ENCODE results near the gene TRPC4AP.

TRPC4AP gene

GRCh38 chr20:34970193-34970840 lies 122.3 kb downstream of the TRPC4AP start:
- no peaks in the 10 kb centered on the region for H3K36me3 ChIP-seq (ENCODE audit: control insufficient read depth, insufficient read depth, low read length)
- H3K27me3 ChIP-seq (ENCODE audit: control insufficient read depth, insufficient read depth, low read length): no peaks in the 10 kb centered on the region
- H3K4me3 ChIP-seq (ENCODE audit: low read length): no peak overlapping the region
- no peaks in the 10 kb centered on the region; the same call in 1 of the 2 replicates for H3K4me1 ChIP-seq (ENCODE audit: control insufficient read depth, insufficient read depth, low read length)
- H3K27ac ChIP-seq (ENCODE audit: low read length): no peak overlapping the region
- no CpG with 5 or more reads among the region's 7 CpGs for WGBS (ENCODE audit: insufficient coverage, insufficient read length)
- DNase-seq (ENCODE audit: low read depth, low spot score): no peak
- H3K9me3 ChIP-seq (ENCODE audit: control insufficient read depth, insufficient read depth, low read length): no peaks in the 10 kb centered on the region

GRCh38 chr20:34968042-34968775 lies 124.4 kb downstream of the TRPC4AP start:
- WGBS (ENCODE audit: insufficient coverage, insufficient read length): no CpG with 5 or more reads among the region's 7 CpGs

GRCh38 chr20:34967421-34967820 lies 125.2 kb downstream of the TRPC4AP start:
- no peak for DNase-seq (ENCODE audit: low read depth, low spot score)
- no CpG with 5 or more reads among the region's 5 CpGs for WGBS (ENCODE audit: insufficient coverage, insufficient read length)
- no peaks in the 10 kb centered on the region for H3K9me3 ChIP-seq (ENCODE audit: control insufficient read depth, insufficient read depth, low read length)
- H3K27me3 ChIP-seq (ENCODE audit: control insufficient read depth, insufficient read depth, low read length): no peaks in the 10 kb centered on the region
- no peaks in the 10 kb centered on the region for H3K36me3 ChIP-seq (ENCODE audit: control insufficient read depth, insufficient read depth, low read length)
- H3K4me3 ChIP-seq (ENCODE audit: low read length): no peak overlapping the region
- H3K4me1 ChIP-seq (ENCODE audit: control insufficient read depth, insufficient read depth, low read length): no peaks in the 10 kb centered on the region; the same call in 1 of the 2 replicates
- H3K27ac ChIP-seq (ENCODE audit: low read length): no peak overlapping the region

More at GRCh38 chr20:34968042-34968775, 124.4 kb downstream of the TRPC4AP start:
- no peak for DNase-seq (ENCODE audit: low read depth, low spot score)
- H3K9me3 ChIP-seq (ENCODE audit: control insufficient read depth, insufficient read depth, low read length): no peaks in the 10 kb centered on the region
- no peaks in the 10 kb centered on the region; the same call in 1 of the 2 replicates for H3K4me1 ChIP-seq (ENCODE audit: control insufficient read depth, insufficient read depth, low read length)
- no peak overlapping the region for H3K27ac ChIP-seq (ENCODE audit: low read length)
- no peaks in the 10 kb centered on the region for H3K27me3 ChIP-seq (ENCODE audit: control insufficient read depth, insufficient read depth, low read length)
- no peak overlapping the region for H3K4me3 ChIP-seq (ENCODE audit: low read length)
- no peaks in the 10 kb centered on the region for H3K36me3 ChIP-seq (ENCODE audit: control insufficient read depth, insufficient read depth, low read length)

- H3K4me1 ChIP-seq (ENCODE audit: control insufficient read depth, insufficient read depth, low read length): peaks cover 3% of the 10 kb centered on the region
- no peaks in the 10 kb centered on the region for H3K27me3 ChIP-seq (ENCODE audit: control insufficient read depth, insufficient read depth, low read length)
- WGBS (ENCODE audit: insufficient coverage, insufficient read length): no CpG with 5 or more reads among the region's 5 CpGs
- no peaks in the 10 kb centered on the region for H3K9me3 ChIP-seq (ENCODE audit: control insufficient read depth, insufficient read depth, low read length)
- H3K27ac ChIP-seq (ENCODE audit: low read length): no peak overlapping the region
- H3K4me3 ChIP-seq (ENCODE audit: low read length): no peak overlapping the region
- no peak for DNase-seq (ENCODE audit: low read depth, low spot score)
- H3K36me3 ChIP-seq (ENCODE audit: control insufficient read depth, insufficient read depth, low read length): no peaks in the 10 kb centered on the region
Observed at GRCh38 chr20:34965051-34965450, 127.6 kb downstream of the TRPC4AP start.

GRCh38 chr20:34964486-34964885 lies 128.1 kb downstream of the TRPC4AP start:
- no peaks in the 10 kb centered on the region for H3K9me3 ChIP-seq (ENCODE audit: control insufficient read depth, insufficient read depth, low read length)

GRCh38 chr20:34956751-34957472 lies 135.7 kb downstream of the TRPC4AP start:
- Histone ChIP-seq H3K27me3 (ENCODE audit: control insufficient read depth, insufficient read depth, low read length) (no peaks in the 10 kb centered on the region), H3K4me3 (ENCODE audit: low read length) (no peak overlapping the region), H3K27ac (ENCODE audit: low read length) (no peak overlapping the region), H3K9me3 (ENCODE audit: control insufficient read depth, insufficient read depth, low read length) (no peaks in the 10 kb centered on the region), H3K36me3 (ENCODE audit: control insufficient read depth, insufficient read depth, low read length) (no peaks in the 10 kb centered on the region), H3K4me1 (ENCODE audit: control insufficient read depth, insufficient read depth, low read length) (peaks cover 5% of the 10 kb centered on the region; the same call in 1 of the 2 replicates)
- WGBS (ENCODE audit: insufficient coverage, insufficient read length): no CpG with 5 or more reads among the region's 21 CpGs
- no peak for DNase-seq (ENCODE audit: low read depth, low spot score)

More at GRCh38 chr20:34964486-34964885, 128.1 kb downstream of the TRPC4AP start:
- DNase-seq (ENCODE audit: low read depth, low spot score): no peak
- H3K4me1 ChIP-seq (ENCODE audit: control insufficient read depth, insufficient read depth, low read length): peaks cover 3% of the 10 kb centered on the region; the same call in 1 of the 2 replicates
- WGBS (ENCODE audit: insufficient coverage, insufficient read length): no CpG with 5 or more reads among the region's 5 CpGs
- H3K27ac ChIP-seq (ENCODE audit: low read length): no peak overlapping the region
- no peak overlapping the region for H3K4me3 ChIP-seq (ENCODE audit: low read length)
- no peaks in the 10 kb centered on the region for H3K27me3 ChIP-seq (ENCODE audit: control insufficient read depth, insufficient read depth, low read length)
- no peaks in the 10 kb centered on the region for H3K36me3 ChIP-seq (ENCODE audit: control insufficient read depth, insufficient read depth, low read length)

- Histone ChIP-seq H3K27me3 (ENCODE audit: control insufficient read depth, insufficient read depth, low read length) (no peaks in the 10 kb centered on the region), H3K36me3 (ENCODE audit: control insufficient read depth, insufficient read depth, low read length) (no peaks in the 10 kb centered on the region), H3K4me1 (ENCODE audit: control insufficient read depth, insufficient read depth, low read length) (peaks cover 5% of the 10 kb centered on the region; the same call in 1 of the 2 replicates), H3K4me3 (ENCODE audit: low read length) (peak overlapping the region; percentile 6; the same call in 1 of the 2 replicates), H3K9me3 (ENCODE audit: control insufficient read depth, insufficient read depth, low read length) (no peaks in the 10 kb centered on the region), H3K27ac (ENCODE audit: low read length) (no peak overlapping the region)
- no peak for DNase-seq (ENCODE audit: low read depth, low spot score)
- WGBS (ENCODE audit: insufficient coverage, insufficient read length): no CpG with 5 or more reads among the region's 6 CpGs
Observed at GRCh38 chr20:34956041-34956458, 136.6 kb downstream of the TRPC4AP start.

GRCh38 chr20:34955231-34956040 lies 137.2 kb downstream of the TRPC4AP start, which contains the start of the genes GSS and MYH7B:
Gene GSS, minus strand, starts transcription at chr20:34955806. Its CDS starts 3,954 bp downstream, at chr20:34951852.
Gene MYH7B, plus strand, starts transcription at chr20:34955868. Its CDS starts 22,138 bp downstream, at chr20:34978006.
- peak; percentile 96 for DNase-seq (ENCODE audit: low read depth, low spot score)
- H3K4me1 ChIP-seq (ENCODE audit: control insufficient read depth, insufficient read depth, low read length): peaks cover 3% of the 10 kb centered on the region; the same call in 1 of the 2 replicates
- no peak within 1 kb of the TSS for H3K27ac ChIP-seq (ENCODE audit: low read length)
- peak within 1 kb of the TSS; percentile 47; the same call in 1 of the 2 replicates for H3K4me3 ChIP-seq (ENCODE audit: low read length)
- no peaks in the 10 kb centered on the region for H3K9me3 ChIP-seq (ENCODE audit: control insufficient read depth, insufficient read depth, low read length)
- no CpG with 5 or more reads among the region's 62 CpGs for WGBS (ENCODE audit: insufficient coverage, insufficient read length)
- H3K27me3 ChIP-seq (ENCODE audit: control insufficient read depth, insufficient read depth, low read length): no peaks in the 10 kb centered on the region
- no peaks in the 10 kb centered on the region for H3K36me3 ChIP-seq (ENCODE audit: control insufficient read depth, insufficient read depth, low read length)

- Histone ChIP-seq H3K27ac (ENCODE audit: low read length) (no peak overlapping the region), H3K4me1 (ENCODE audit: control insufficient read depth, insufficient read depth, low read length) (peaks cover 2% of the 10 kb centered on the region; the same call in 1 of the 2 replicates), H3K4me3 (ENCODE audit: low read length) (peak overlapping the region; percentile 47; the same call in 1 of the 2 replicates), H3K27me3 (ENCODE audit: control insufficient read depth, insufficient read depth, low read length) (no peaks in the 10 kb centered on the region), H3K9me3 (ENCODE audit: control insufficient read depth, insufficient read depth, low read length) (no peaks in the 10 kb centered on the region), H3K36me3 (ENCODE audit: control insufficient read depth, insufficient read depth, low read length) (no peaks in the 10 kb centered on the region)
- DNase-seq (ENCODE audit: low read depth, low spot score): no peak
- no CpG with 5 or more reads among the region's 13 CpGs for WGBS (ENCODE audit: insufficient coverage, insufficient read length)
Observed at GRCh38 chr20:34954904-34955230, 137.7 kb downstream of the TRPC4AP start.
